Superior temporal gyrus (tissue), 1 donor: ENCODE results near the gene MBOAT2.
"Not testable (repeated sequence)": the region's sequence is repeated elsewhere in the genome, so short reads cannot be mapped to it uniquely, and the experiment has no call there.

Experiments
- DNase-seq: peaks from one replicate; pipeline ENCODE4 v3.0.0-alpha.2; 2016; ENCODE audit errors: extremely low spot score

Gene MBOAT2

GRCh38 chr2:9003616-9004337, at the start of gene MBOAT2:
TSS of gene MBOAT2 (minus strand) at chr2:9003684. CDS start at chr2:9003614, 70 bp downstream.
- peak; percentile 85 for DNase-seq

GRCh38 chr2:9052821-9053533, 49.5 kb upstream of the MBOAT2 start:
- DNase-seq, result no peak

- not testable (repeated sequence) for DNase-seq
These were observed 48.0 kb upstream of the MBOAT2 start for GRCh38 chr2:9051451-9051850.

GRCh38 chr2:9050122-9050809, 46.8 kb upstream of the MBOAT2 start:
- no peak for DNase-seq

GRCh38 chr2:9045595-9045994, 42.1 kb upstream of the MBOAT2 start:
- DNase-seq, result no peak

- not testable (repeated sequence) for DNase-seq
These were observed 40.0 kb upstream of the MBOAT2 start for GRCh38 chr2:9043491-9043890.

- peak; percentile 27 for DNase-seq
These were observed 33.7 kb upstream of the MBOAT2 start for GRCh38 chr2:9037166-9037565.

- no peak for DNase-seq
These were observed 30.1 kb upstream of the MBOAT2 start for GRCh38 chr2:9033385-9034168.

- no peak for DNase-seq
These were observed 29.2 kb upstream of the MBOAT2 start for GRCh38 chr2:9032536-9033255.

- no peak for DNase-seq
These were observed 28.6 kb upstream of the MBOAT2 start for GRCh38 chr2:9032121-9032520.

- no peak for DNase-seq
These were observed 27.8 kb upstream of the MBOAT2 start for GRCh38 chr2:9031246-9031645.

- no peak for DNase-seq
These were observed 27.4 kb upstream of the MBOAT2 start for GRCh38 chr2:9030841-9031240.

- no peak for DNase-seq
These were observed 26.7 kb upstream of the MBOAT2 start for GRCh38 chr2:9030190-9030589.

- DNase-seq, result no peak
These were observed 26.2 kb upstream of the MBOAT2 start for GRCh38 chr2:9029721-9030120.

GRCh38 chr2:9027884-9028283, 24.4 kb upstream of the MBOAT2 start:
- DNase-seq, result no peak

- DNase-seq, result no peak
These were observed 22.3 kb upstream of the MBOAT2 start for GRCh38 chr2:9025746-9026145.

- DNase-seq, result no peak
These were observed 21.1 kb upstream of the MBOAT2 start for GRCh38 chr2:9024575-9024974.

- DNase-seq, result no peak
These were observed 18.2 kb upstream of the MBOAT2 start for GRCh38 chr2:9021563-9022211.

GRCh38 chr2:9020267-9020666, 16.8 kb upstream of the MBOAT2 start:
- DNase-seq, result no peak

- DNase-seq, result no peak
These were observed 15.1 kb upstream of the MBOAT2 start for GRCh38 chr2:9018534-9018933.

- DNase-seq, result no peak
These were observed 14.6 kb upstream of the MBOAT2 start for GRCh38 chr2:9018109-9018508.
